ENCODE results near the gene POLR1H. TPM values are rescaled to one million over a fixed set of nuclear protein-coding genes. Genes with fewer than 3 reads are reported as not detected.

The POLR1H gene
- polyA plus RNA-seq, 2 donors, result 22.6 to 48.0 TPM

GRCh38 chr6:30053682-30054081 lies 7.4 kb upstream of the POLR1H start:
- no peaks in the 10 kb centered on the region for H3K9me3 ChIP-seq (ENCODE audit: control insufficient read depth in 2 of 2, insufficient read depth in 1 of 2, low read depth in 1 of 2, low read length in 1 of 2)
- no peaks in the 10 kb centered on the region for H3K27me3 ChIP-seq (ENCODE audit: control insufficient read depth in 1 of 2, insufficient read depth in 2 of 2, low read length in 2 of 2)
- no peak overlapping the region for H3K4me3 ChIP-seq (ENCODE audit: low read depth in 1 of 2, low read length in 2 of 2)
- no peak overlapping the region for H3K27ac ChIP-seq (ENCODE audit: low read depth in 2 of 2, low read length in 1 of 2)
- peaks cover 0 to 2% of the 10 kb centered on the region in 2 donors for H3K36me3 ChIP-seq (ENCODE audit: control insufficient read depth in 2 of 2, insufficient read depth in 2 of 2, low read length in 1 of 2)
- 86 to 87% methylated on average over 3 of the region's 3 CpGs for WGBS, 2 donors
- no peaks in the 10 kb centered on the region for H3K4me1 ChIP-seq (ENCODE audit: control insufficient read depth in 2 of 2, insufficient read depth in 2 of 2, low read length in 1 of 2)

GRCh38 chr6:30055513-30055912 lies 5.6 kb upstream of the POLR1H start:
- Histone ChIP-seq H3K4me1 (ENCODE audit: control insufficient read depth in 2 of 2, insufficient read depth in 2 of 2, low read length in 1 of 2) (no peaks in the 10 kb centered on the region), H3K9me3 (ENCODE audit: control insufficient read depth in 2 of 2, insufficient read depth in 1 of 2, low read depth in 1 of 2, low read length in 1 of 2) (no peaks in the 10 kb centered on the region), H3K36me3 (ENCODE audit: control insufficient read depth in 2 of 2, insufficient read depth in 2 of 2, low read length in 1 of 2) (peaks cover 0 to 2% of the 10 kb centered on the region in 2 donors), H3K4me3 (ENCODE audit: low read depth in 1 of 2, low read length in 2 of 2) (no peak overlapping the region), H3K27ac (ENCODE audit: low read depth in 2 of 2, low read length in 1 of 2) (no peak overlapping the region), H3K27me3 (ENCODE audit: control insufficient read depth in 1 of 2, insufficient read depth in 2 of 2, low read length in 2 of 2) (no peaks in the 10 kb centered on the region)
- WGBS, 2 donors, result 59 to 70% methylated on average over 1 of the region's 1 CpG

- WGBS, 2 donors, result 0% methylated on average over 24 of the region's 24 CpGs
- peak overlapping the region; percentile 77 to 98 for H3K4me3 ChIP-seq (ENCODE audit: low read depth in 1 of 2, low read length in 2 of 2)
- peak overlapping the region; percentile 92 to 96 for H3K27ac ChIP-seq (ENCODE audit: low read depth in 2 of 2, low read length in 1 of 2)
- H3K4me1 ChIP-seq (ENCODE audit: control insufficient read depth in 2 of 2, insufficient read depth in 2 of 2, low read length in 1 of 2), result no peaks in the 10 kb centered on the region
- H3K9me3 ChIP-seq (ENCODE audit: control insufficient read depth in 2 of 2, insufficient read depth in 1 of 2, low read depth in 1 of 2, low read length in 1 of 2), result no peaks in the 10 kb centered on the region
- no peaks in the 10 kb centered on the region for H3K27me3 ChIP-seq (ENCODE audit: control insufficient read depth in 1 of 2, insufficient read depth in 2 of 2, low read length in 2 of 2)
- peaks cover 0 to under 1% of the 10 kb centered on the region in 2 donors for H3K36me3 ChIP-seq (ENCODE audit: control insufficient read depth in 2 of 2, insufficient read depth in 2 of 2, low read length in 1 of 2)
Measured at GRCh38 chr6:30060606-30061091, 416 bp upstream of the POLR1H start.

- Histone ChIP-seq H3K4me1 (ENCODE audit: control insufficient read depth in 2 of 2, insufficient read depth in 2 of 2, low read length in 1 of 2) (no peaks in the 10 kb centered on the region), H3K9me3 (ENCODE audit: control insufficient read depth in 2 of 2, insufficient read depth in 1 of 2, low read depth in 1 of 2, low read length in 1 of 2) (no peaks in the 10 kb centered on the region), H3K27ac (ENCODE audit: low read depth in 2 of 2, low read length in 1 of 2) (peak overlapping the region; percentile 92 to 96), H3K4me3 (ENCODE audit: low read depth in 1 of 2, low read length in 2 of 2) (peak overlapping the region; percentile 77 to 98), H3K27me3 (ENCODE audit: control insufficient read depth in 1 of 2, insufficient read depth in 2 of 2, low read length in 2 of 2) (no peaks in the 10 kb centered on the region), H3K36me3 (ENCODE audit: control insufficient read depth in 2 of 2, insufficient read depth in 2 of 2, low read length in 1 of 2) (no peaks in the 10 kb centered on the region)
- 27 to 45% methylated on average over 13 of the region's 13 CpGs for WGBS, 2 donors
Measured at GRCh38 chr6:30061858-30062458, 893 bp downstream of the POLR1H start.

- Histone ChIP-seq H3K27me3 (ENCODE audit: control insufficient read depth in 1 of 2, insufficient read depth in 2 of 2, low read length in 2 of 2) (no peaks in the 10 kb centered on the region), H3K9me3 (ENCODE audit: control insufficient read depth in 2 of 2, insufficient read depth in 1 of 2, low read depth in 1 of 2, low read length in 1 of 2) (no peaks in the 10 kb centered on the region), H3K4me1 (ENCODE audit: control insufficient read depth in 2 of 2, insufficient read depth in 2 of 2, low read length in 1 of 2) (no peaks in the 10 kb centered on the region), H3K4me3 (ENCODE audit: low read depth in 1 of 2, low read length in 2 of 2) (peak overlapping the region in 1 of 2 donors; percentile 98), H3K27ac (ENCODE audit: low read depth in 2 of 2, low read length in 1 of 2) (no peak overlapping the region), H3K36me3 (ENCODE audit: control insufficient read depth in 2 of 2, insufficient read depth in 2 of 2, low read length in 1 of 2) (no peaks in the 10 kb centered on the region)
- WGBS, 2 donors, result 83 to 87% methylated on average over 7 of the region's 7 CpGs
Measured at GRCh38 chr6:30062471-30063178, 1.6 kb downstream of the POLR1H start.

GRCh38 chr6:30063315-30063714 lies 2.2 kb downstream of the POLR1H start:
- Histone ChIP-seq H3K4me1 (ENCODE audit: control insufficient read depth in 2 of 2, insufficient read depth in 2 of 2, low read length in 1 of 2) (no peaks in the 10 kb centered on the region), H3K36me3 (ENCODE audit: control insufficient read depth in 2 of 2, insufficient read depth in 2 of 2, low read length in 1 of 2) (no peaks in the 10 kb centered on the region), H3K4me3 (ENCODE audit: low read depth in 1 of 2, low read length in 2 of 2) (no peak overlapping the region), H3K27me3 (ENCODE audit: control insufficient read depth in 1 of 2, insufficient read depth in 2 of 2, low read length in 2 of 2) (no peaks in the 10 kb centered on the region), H3K9me3 (ENCODE audit: control insufficient read depth in 2 of 2, insufficient read depth in 1 of 2, low read depth in 1 of 2, low read length in 1 of 2) (no peaks in the 10 kb centered on the region), H3K27ac (ENCODE audit: low read depth in 2 of 2, low read length in 1 of 2) (no peak overlapping the region)
- WGBS, 2 donors, result 71 to 79% methylated on average over 2 of the region's 2 CpGs

GRCh38 chr6:30066082-30066481 lies 5.0 kb downstream of the POLR1H start:
- peak overlapping the region in 1 of 2 donors; percentile 81 for H3K4me3 ChIP-seq (ENCODE audit: low read depth in 1 of 2, low read length in 2 of 2)
- H3K36me3 ChIP-seq (ENCODE audit: control insufficient read depth in 2 of 2, insufficient read depth in 2 of 2, low read length in 1 of 2), result peaks cover 0 to 9% of the 10 kb centered on the region in 2 donors
- peak overlapping the region; percentile 76 to 91 for H3K27ac ChIP-seq (ENCODE audit: low read depth in 2 of 2, low read length in 1 of 2)
- peaks cover 0 to 2% of the 10 kb centered on the region in 2 donors for H3K4me1 ChIP-seq (ENCODE audit: control insufficient read depth in 2 of 2, insufficient read depth in 2 of 2, low read length in 1 of 2)
- WGBS, 2 donors, result 4 to 9% methylated on average over 4 of the region's 4 CpGs
- H3K9me3 ChIP-seq (ENCODE audit: control insufficient read depth in 2 of 2, insufficient read depth in 1 of 2, low read depth in 1 of 2, low read length in 1 of 2), result no peaks in the 10 kb centered on the region
- no peaks in the 10 kb centered on the region for H3K27me3 ChIP-seq (ENCODE audit: control insufficient read depth in 1 of 2, insufficient read depth in 2 of 2, low read length in 2 of 2)

GRCh38 chr6:30066577-30067459 lies 5.8 kb downstream of the POLR1H start, which contains the start of gene PPP1R11:
TSS of gene PPP1R11 (plus strand) at chr6:30067198. CDS start at chr6:30067411, 213 bp downstream.
- H3K9me3 ChIP-seq (ENCODE audit: control insufficient read depth in 2 of 2, insufficient read depth in 1 of 2, low read depth in 1 of 2, low read length in 1 of 2), result no peaks in the 10 kb centered on the region
- WGBS, 2 donors, result 0% methylated on average over 44 to 46 of the region's 46 CpGs
- peak within 1 kb of the TSS; percentile 71 to 81 for H3K4me3 ChIP-seq (ENCODE audit: low read depth in 1 of 2, low read length in 2 of 2)
- H3K27me3 ChIP-seq (ENCODE audit: control insufficient read depth in 1 of 2, insufficient read depth in 2 of 2, low read length in 2 of 2), result no peaks in the 10 kb centered on the region
- peaks cover 0 to 2% of the 10 kb centered on the region in 2 donors for H3K4me1 ChIP-seq (ENCODE audit: control insufficient read depth in 2 of 2, insufficient read depth in 2 of 2, low read length in 1 of 2)
- peaks cover 0 to 9% of the 10 kb centered on the region in 2 donors for H3K36me3 ChIP-seq (ENCODE audit: control insufficient read depth in 2 of 2, insufficient read depth in 2 of 2, low read length in 1 of 2)
- peak within 1 kb of the TSS; percentile 91 to 99 for H3K27ac ChIP-seq (ENCODE audit: low read depth in 2 of 2, low read length in 1 of 2)

GRCh38 chr6:30067460-30068139 lies 6.5 kb downstream of the POLR1H start:
- Histone ChIP-seq H3K36me3 (ENCODE audit: control insufficient read depth in 2 of 2, insufficient read depth in 2 of 2, low read length in 1 of 2) (peaks cover 0 to 9% of the 10 kb centered on the region in 2 donors), H3K4me1 (ENCODE audit: control insufficient read depth in 2 of 2, insufficient read depth in 2 of 2, low read length in 1 of 2) (peaks cover 0 to 2% of the 10 kb centered on the region in 2 donors), H3K27ac (ENCODE audit: low read depth in 2 of 2, low read length in 1 of 2) (peak overlapping the region; percentile 88 to 99), H3K9me3 (ENCODE audit: control insufficient read depth in 2 of 2, insufficient read depth in 1 of 2, low read depth in 1 of 2, low read length in 1 of 2) (no peaks in the 10 kb centered on the region), H3K27me3 (ENCODE audit: control insufficient read depth in 1 of 2, insufficient read depth in 2 of 2, low read length in 2 of 2) (no peaks in the 10 kb centered on the region), H3K4me3 (ENCODE audit: low read depth in 1 of 2, low read length in 2 of 2) (peak overlapping the region; percentile 71 to 81)
- WGBS, 2 donors, result 9 to 11% methylated on average over 8 of the region's 8 CpGs

Data from esophagus (tissue), 2 donors.